HepG2 (cell line): ENCODE measurements around the gene PTGIS. TPM values are rescaled to one million over a fixed set of nuclear protein-coding genes. Genes with fewer than 3 reads are reported as not detected.

Experiments
- ARID3A ChIP-seq: IDR thresholded peaks from 2 replicates; pipeline ENCODE4 v1.6.1; 2012; ENCODE audit warnings: low read depth, low read length, improper control_type of control experiment
- SPEN ChIP-seq: sonication (generic); formaldehyde crosslinking; IDR thresholded peaks from 2 replicates; pipeline ENCODE4 v1.5.1; 2020; ENCODE audit warnings: low read depth, mild to moderate bottlenecking, missing genetic modification reagents
- TCF12 ChIP-seq, 2 experiments: fragments of 450-650 bp in 1 of 2; sonication (generic) in 1 of 2; formaldehyde crosslinking in 1 of 2; IDR thresholded peaks; 2 replicates each; pipeline versions ENCODE4 v1.6.1 to v1.8.0; 2017 to 2022; ENCODE audit warnings: antibody characterized with exemption in 1 of 2, mild to moderate bottlenecking in 1 of 2, missing genetic modification reagents in 1 of 2, moderate library complexity in 1 of 2
- ZBED4 ChIP-seq: sonication (generic); formaldehyde crosslinking; IDR thresholded peaks from 2 replicates; pipeline ENCODE4 v1.4.0; 2020; ENCODE audit warnings: missing genetic modification reagents, borderline replicate concordance
- ZBTB1 ChIP-seq: sonication (generic); formaldehyde crosslinking; IDR thresholded peaks from 2 replicates; pipeline ENCODE4 v1.4.0; 2020; ENCODE audit warnings: missing genetic modification reagents, borderline replicate concordance
- ZMYM3 ChIP-seq: sonication (generic); formaldehyde crosslinking; IDR thresholded peaks from 2 replicates; pipeline ENCODE4 v1.5.1; 2020; ENCODE audit warnings: mild to moderate bottlenecking, missing genetic modification reagents
- ZNF768 ChIP-seq: sonication (generic); formaldehyde crosslinking; IDR thresholded peaks from 2 replicates; pipeline ENCODE4 v1.4.0; 2020; ENCODE audit warnings: missing genetic modification reagents
- polyA plus RNA-seq, 8 experiments: library from polyadenylated mRNA; depleted of rRNA in 3 of 8; stranded (reverse) in 7 of 8; unstranded in 1 of 8; fragments of >200 nt; fragmentation: Illumina TruSeq in 4 of 8; extraction: Trizol in 4 of 8; gene quantifications; 2 replicates each; pipeline versions ENCODE4 v1.2.1 to v1.2.3, GENCODE V29; 2011 to 2016; ENCODE audit warnings: low read depth in 4 of 8, missing spikeins in 1 of 8, mixed read lengths in 1 of 8; ENCODE audit not compliant: insufficient read depth in 1 of 8
- total RNA-seq, 5 experiments: library from RNA; depleted of rRNA; stranded (reverse); fragments of >200 nt; fragmentation: Illumina TruSeq; extraction: Trizol; gene quantifications; 2 replicates each; pipeline ENCODE4 v1.2.3, GENCODE V29; 2016; ENCODE audit warnings: low read depth in 1 of 5

PTGIS gene
- total and polyA plus RNA-seq, 2 of the 13 experiments (the other 11 are each of a cell fraction or from before 2014, with no cell fraction given): not detected

DNA sequence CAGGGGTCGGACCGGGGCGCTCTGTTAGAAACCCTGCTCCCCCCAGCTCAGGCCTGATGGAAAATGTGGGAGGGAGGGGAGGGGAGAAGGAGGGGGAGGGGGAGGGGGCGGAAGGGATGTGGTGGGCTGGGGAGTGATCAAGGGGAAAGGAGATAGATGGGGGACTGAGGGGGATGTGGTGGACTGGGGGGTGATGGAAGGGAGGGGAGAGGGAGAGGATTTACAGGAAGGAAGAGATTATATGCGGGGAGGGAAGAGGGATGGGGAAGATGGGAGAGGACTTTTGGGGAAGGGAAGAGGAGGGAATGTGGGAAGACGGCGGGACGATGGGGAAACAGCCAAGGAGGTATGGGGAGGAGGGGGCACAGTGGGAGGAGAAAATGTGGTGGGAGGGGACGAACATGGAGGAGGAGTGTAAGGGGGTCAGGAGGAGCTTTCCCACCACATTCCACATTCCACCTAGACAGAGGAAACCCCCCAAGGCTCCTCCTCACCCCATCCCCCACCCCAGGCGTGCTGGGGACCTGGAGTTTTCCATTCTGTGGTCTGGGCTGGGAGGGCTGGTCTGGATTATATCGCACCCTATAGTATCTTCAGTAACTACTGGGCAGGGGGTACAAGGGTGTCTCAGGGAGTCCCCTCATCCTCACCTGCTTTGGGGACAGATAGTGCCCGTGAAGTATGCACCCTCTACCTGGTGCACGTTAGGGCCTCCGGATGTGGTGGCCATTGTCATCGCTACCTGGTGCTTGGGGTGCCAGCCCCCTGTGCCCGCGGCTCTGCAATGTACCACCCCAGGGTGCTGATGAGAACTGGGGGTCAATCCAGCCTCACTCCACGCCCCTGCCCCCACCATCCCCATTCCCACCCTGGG lies 578 bp upstream of the PTGIS start (continued):
- no peak for TF ChIP-seq SPEN (CRISPR knock-in tag)
- no peak for TF ChIP-seq ZMYM3 (CRISPR knock-in tag)
- no peak for TF ChIP-seq ZBTB1 (CRISPR knock-in tag)
- TF ChIP-seq TCF12 (IDR thresholded peaks at IDR 0.05): no peak
- TF ChIP-seq TCF12 (CRISPR knock-in tag; IDR thresholded peaks at IDR 0.05): no peak
- peak; percentile 46; the same call in 1 of the 2 replicates for TF ChIP-seq ZNF768 (CRISPR knock-in tag)
- TF ChIP-seq ZBED4: no peak
- TF ChIP-seq ARID3A: no peak
